ENCODE results near the gene RAB11FIP4.

RAB11FIP4 gene

GRCh38 chr17:31481783-31482081 lies 90.3 kb downstream of the RAB11FIP4 start:
- no peak for DNase-seq (ENCODE audit: low read depth in 3 of 3, low spot score in 1 of 3)

- no peak for DNase-seq (ENCODE audit: low read depth in 3 of 3, low spot score in 1 of 3)
Observed at GRCh38 chr17:31484821-31485220, 93.3 kb downstream of the RAB11FIP4 start.

GRCh38 chr17:31486351-31487062 lies 95.0 kb downstream of the RAB11FIP4 start:
- no peak for DNase-seq (ENCODE audit: low read depth in 3 of 3, low spot score in 1 of 3)

GRCh38 chr17:31487063-31487647 lies 95.7 kb downstream of the RAB11FIP4 start:
- DNase-seq (ENCODE audit: low read depth in 3 of 3, low spot score in 1 of 3): no peak

GRCh38 chr17:31487648-31488263 lies 96.3 kb downstream of the RAB11FIP4 start:
- peak; percentile 95 to 97 (median 96) for DNase-seq (ENCODE audit: low read depth in 3 of 3, low spot score in 1 of 3)

GRCh38 chr17:31488264-31488981 lies 96.9 kb downstream of the RAB11FIP4 start:
- DNase-seq (ENCODE audit: low read depth in 3 of 3, low spot score in 1 of 3): no peak

- no peak for DNase-seq (ENCODE audit: low read depth in 3 of 3, low spot score in 1 of 3)
Observed at GRCh38 chr17:31488982-31489294, 97.5 kb downstream of the RAB11FIP4 start.

- no peak for DNase-seq (ENCODE audit: low read depth in 3 of 3, low spot score in 1 of 3)
Observed at GRCh38 chr17:31489295-31490018, 98.0 kb downstream of the RAB11FIP4 start.

- DNase-seq (ENCODE audit: low read depth in 3 of 3, low spot score in 1 of 3): no peak
Observed at GRCh38 chr17:31490019-31490650, 98.7 kb downstream of the RAB11FIP4 start.

- no peak for DNase-seq (ENCODE audit: low read depth in 3 of 3, low spot score in 1 of 3)
Observed at GRCh38 chr17:31490671-31491375, 99.3 kb downstream of the RAB11FIP4 start.

- DNase-seq (ENCODE audit: low read depth in 3 of 3, low spot score in 1 of 3): no peak
Observed at GRCh38 chr17:31491376-31492131, 100.1 kb downstream of the RAB11FIP4 start.

GRCh38 chr17:31492206-31492605 lies 100.7 kb downstream of the RAB11FIP4 start:
- DNase-seq (ENCODE audit: low read depth in 3 of 3, low spot score in 1 of 3): no peak

GRCh38 chr17:31492880-31493655 lies 101.6 kb downstream of the RAB11FIP4 start:
- DNase-seq (ENCODE audit: low read depth in 3 of 3, low spot score in 1 of 3): peak in 1 of 3 donors; percentile 56

- DNase-seq (ENCODE audit: low read depth in 3 of 3, low spot score in 1 of 3): no peak
Observed at GRCh38 chr17:31493656-31494155, 102.2 kb downstream of the RAB11FIP4 start.

GRCh38 chr17:31494259-31495021 lies 103.0 kb downstream of the RAB11FIP4 start:
- DNase-seq (ENCODE audit: low read depth in 3 of 3, low spot score in 1 of 3): peak in 1 of 3 donors; percentile 46

GRCh38 chr17:31495022-31495885 lies 103.8 kb downstream of the RAB11FIP4 start:
- no peak for DNase-seq (ENCODE audit: low read depth in 3 of 3, low spot score in 1 of 3)

GRCh38 chr17:31496097-31496496 lies 104.6 kb downstream of the RAB11FIP4 start:
- no peak for DNase-seq (ENCODE audit: low read depth in 3 of 3, low spot score in 1 of 3)

All from stimulated activated CD4-positive, alpha-beta T cell treated with anti-CD3 and anti-CD28 coated beads, TNF-alpha, amount 100 ng/mL, for 1 hour (primary cell).